ENCODE results near the gene DNAJB8. TPM values are rescaled to one million over a fixed set of nuclear protein-coding genes. Genes with fewer than 3 reads are reported as not detected.

Gene DNAJB8
- total RNA-seq, 1 experiment from 2014 or later = not detected

DNA sequence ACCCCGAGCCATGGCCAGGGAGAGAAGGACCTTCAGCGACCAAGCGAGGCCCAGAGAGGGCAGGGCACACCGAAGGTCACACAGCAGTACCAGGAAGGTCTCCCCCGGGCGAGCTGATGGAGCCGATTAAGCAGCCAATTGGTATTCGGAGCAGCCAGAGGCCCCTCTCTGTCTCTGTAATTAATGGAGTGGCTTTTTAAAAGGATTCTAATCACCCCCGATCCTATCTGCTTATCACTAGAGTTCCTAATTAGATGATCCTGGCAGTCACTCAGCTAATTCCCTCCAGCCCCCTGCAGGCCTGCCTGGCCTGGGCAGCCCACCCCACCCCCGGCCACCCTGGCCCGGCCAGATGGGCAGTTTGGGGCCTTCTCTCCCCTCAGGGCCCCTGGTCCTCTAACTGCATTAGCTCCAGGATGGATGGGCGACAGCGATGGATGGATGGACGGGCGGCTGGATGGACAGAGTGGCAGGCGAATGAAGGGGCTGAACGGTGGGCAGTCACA is 1.6 kb upstream of the DNAJB8 start:
- Histone ChIP-seq H4K20me1 (ENCODE audit: insufficient read depth, low read depth, low read length) (no peaks in the 10 kb centered on the region; the same call in 1 of the 2 replicates), H3K9me3 (ENCODE audit: low read length) (no peaks in the 10 kb centered on the region), H3K27me3 (ENCODE audit: low read length) (no peaks in the 10 kb centered on the region), H3K4me1 (ENCODE audit: low read length) (no peaks in the 10 kb centered on the region), H3K9ac (ENCODE audit: low read length) (no peak overlapping the region), H3K4me2 (ENCODE audit: low read depth, low read length, poor library complexity, severe bottlenecking) (no peak overlapping the region), H3K79me2 (ENCODE audit: low read length) (no peaks in the 10 kb centered on the region), H2AFZ (ENCODE audit: low read length) (no peak overlapping the region), H3K4me3 (ENCODE audit: low read length) (no peak overlapping the region), H3K27ac (ENCODE audit: low read length) (no peak overlapping the region), H3K36me3 (ENCODE audit: insufficient read depth, low read length) (no peaks in the 10 kb centered on the region), H3K9me2 (replicated peaks; ENCODE audit: insufficient read depth, low read length) (no peaks in the 10 kb centered on the region)
- DNase-seq = no peak

DNA sequence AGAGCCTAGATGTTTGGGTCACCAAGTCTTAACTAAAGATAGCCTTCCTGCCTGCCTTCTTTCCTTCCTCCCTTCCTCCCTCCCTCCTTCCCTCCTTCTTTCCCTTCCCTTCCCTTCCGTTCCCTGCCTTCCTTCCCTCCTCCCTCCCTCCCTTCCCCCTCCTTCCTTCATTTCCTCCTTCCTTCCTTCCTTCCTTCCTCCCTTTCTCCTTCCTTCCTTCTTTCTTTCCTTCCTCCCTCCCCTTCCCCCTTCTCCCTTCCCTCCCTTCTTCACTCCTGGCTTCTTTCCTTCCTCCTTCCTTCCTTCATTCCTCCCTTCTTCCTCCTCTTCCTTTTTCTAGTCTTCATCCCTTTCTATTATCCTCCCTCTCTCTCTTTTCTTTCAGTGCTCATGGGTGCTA is 2.0 kb downstream of the DNAJB8 start:
- H3K27me3 ChIP-seq (ENCODE audit: low read length) = no peaks in the 10 kb centered on the region
- no peaks in the 10 kb centered on the region for H3K9me2 ChIP-seq (replicated peaks; ENCODE audit: insufficient read depth, low read length)
- H3K4me3 ChIP-seq (ENCODE audit: low read length) = no peak overlapping the region
- H3K4me1 ChIP-seq (ENCODE audit: low read length) = no peaks in the 10 kb centered on the region
- no peaks in the 10 kb centered on the region for H3K36me3 ChIP-seq (ENCODE audit: insufficient read depth, low read length)
- no peak overlapping the region for H3K27ac ChIP-seq (ENCODE audit: low read length)
- no peak overlapping the region for H2AFZ ChIP-seq (ENCODE audit: low read length)
- H3K79me2 ChIP-seq (ENCODE audit: low read length) = no peaks in the 10 kb centered on the region
- no peak overlapping the region for H3K4me2 ChIP-seq (ENCODE audit: low read depth, low read length, poor library complexity, severe bottlenecking)
- H4K20me1 ChIP-seq (ENCODE audit: insufficient read depth, low read depth, low read length) = no peaks in the 10 kb centered on the region; the same call in 1 of the 2 replicates
- no peak overlapping the region for H3K9ac ChIP-seq (ENCODE audit: low read length)
- DNase-seq = no peak
- H3K9me3 ChIP-seq (ENCODE audit: low read length) = no peaks in the 10 kb centered on the region

DNA sequence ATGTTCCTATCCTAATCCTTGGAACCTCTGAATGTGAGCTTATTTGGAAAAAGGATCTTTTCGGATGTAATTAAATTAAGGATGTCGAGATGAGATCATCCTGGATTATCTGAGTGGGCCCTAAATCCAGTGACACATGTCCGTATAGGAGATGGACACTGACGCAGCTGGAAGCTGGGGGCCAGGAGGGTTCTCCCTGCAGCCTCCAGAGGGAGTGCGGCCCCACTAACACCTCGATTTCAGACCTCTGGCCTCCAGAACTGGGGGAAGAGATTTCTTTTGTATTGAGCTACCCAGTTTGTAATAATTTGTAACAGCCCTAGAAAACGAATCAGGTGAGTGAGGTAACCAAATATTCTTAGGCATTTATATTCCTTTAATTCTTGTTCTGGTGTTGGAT is 2.5 kb downstream of the DNAJB8 start:
- H3K4me2 ChIP-seq (ENCODE audit: low read depth, low read length, poor library complexity, severe bottlenecking) = no peak overlapping the region
- no peaks in the 10 kb centered on the region for H3K27me3 ChIP-seq (ENCODE audit: low read length)
- no peak for DNase-seq
- no peak overlapping the region for H3K9ac ChIP-seq (ENCODE audit: low read length)
- no peak overlapping the region for H3K27ac ChIP-seq (ENCODE audit: low read length)
- H3K79me2 ChIP-seq (ENCODE audit: low read length) = no peaks in the 10 kb centered on the region
- H3K4me1 ChIP-seq (ENCODE audit: low read length) = no peaks in the 10 kb centered on the region
- no peaks in the 10 kb centered on the region for H3K36me3 ChIP-seq (ENCODE audit: insufficient read depth, low read length)
- no peaks in the 10 kb centered on the region for H3K9me3 ChIP-seq (ENCODE audit: low read length)
- no peak overlapping the region for H3K4me3 ChIP-seq (ENCODE audit: low read length)
- H4K20me1 ChIP-seq (ENCODE audit: insufficient read depth, low read depth, low read length) = no peaks in the 10 kb centered on the region; the same call in 1 of the 2 replicates
- H2AFZ ChIP-seq (ENCODE audit: low read length) = no peak overlapping the region
- no peaks in the 10 kb centered on the region for H3K9me2 ChIP-seq (replicated peaks; ENCODE audit: insufficient read depth, low read length)

DNA sequence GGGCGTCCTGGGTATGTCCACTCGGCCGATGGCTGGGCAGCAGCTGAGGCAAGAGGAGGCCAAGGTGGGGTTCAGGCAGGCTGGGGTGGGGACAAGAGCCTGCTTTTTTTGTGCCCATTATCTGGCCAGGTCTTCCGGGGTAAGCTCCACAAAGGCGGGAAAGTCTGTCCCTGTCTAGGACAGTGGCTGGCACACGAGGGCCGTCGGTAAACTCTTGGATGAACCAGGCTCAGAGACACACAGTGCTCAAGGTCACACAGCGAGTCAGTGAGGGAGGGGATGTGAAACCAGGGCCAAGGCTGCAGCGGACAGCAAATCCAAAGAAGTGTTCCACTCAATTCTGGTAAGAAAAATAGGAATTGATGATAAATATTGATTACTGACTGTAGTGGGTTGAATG is 2.9 kb downstream of the DNAJB8 start:
- DNase-seq = no peak
- no peaks in the 10 kb centered on the region for H3K27me3 ChIP-seq (ENCODE audit: low read length)
- no peak overlapping the region for H3K9ac ChIP-seq (ENCODE audit: low read length)
- H3K9me3 ChIP-seq (ENCODE audit: low read length) = no peaks in the 10 kb centered on the region
- H3K4me3 ChIP-seq (ENCODE audit: low read length) = no peak overlapping the region
- no peak overlapping the region for H3K4me2 ChIP-seq (ENCODE audit: low read depth, low read length, poor library complexity, severe bottlenecking)
- no peak overlapping the region for H2AFZ ChIP-seq (ENCODE audit: low read length)
- H3K36me3 ChIP-seq (ENCODE audit: insufficient read depth, low read length) = no peaks in the 10 kb centered on the region
- no peaks in the 10 kb centered on the region for H3K9me2 ChIP-seq (replicated peaks; ENCODE audit: insufficient read depth, low read length)
- H3K27ac ChIP-seq (ENCODE audit: low read length) = no peak overlapping the region
- no peaks in the 10 kb centered on the region for H3K79me2 ChIP-seq (ENCODE audit: low read length)
- no peaks in the 10 kb centered on the region for H3K4me1 ChIP-seq (ENCODE audit: low read length)
- no peaks in the 10 kb centered on the region; the same call in 1 of the 2 replicates for H4K20me1 ChIP-seq (ENCODE audit: insufficient read depth, low read depth, low read length)

DNA sequence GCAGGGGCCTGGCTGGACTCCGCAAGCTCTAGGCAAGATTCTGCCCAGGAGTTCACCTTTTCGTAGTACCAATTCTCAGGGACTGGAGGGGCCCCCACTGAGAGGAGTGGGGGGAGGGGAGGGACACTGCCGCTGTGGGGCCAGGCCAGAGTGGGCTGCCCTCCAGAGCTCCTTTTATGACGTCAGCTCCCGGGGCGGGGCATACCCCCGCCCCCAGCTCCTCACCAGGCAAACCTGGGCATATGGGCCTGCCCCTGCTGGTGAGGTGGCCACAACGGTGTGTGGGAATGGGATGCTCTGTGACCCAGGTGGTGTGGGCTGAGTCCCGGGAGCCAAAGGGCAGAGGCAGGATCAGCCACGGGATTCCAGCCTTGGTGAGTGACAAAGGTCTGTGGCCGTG is 3.3 kb downstream of the DNAJB8 start:
- no peaks in the 10 kb centered on the region for H3K79me2 ChIP-seq (ENCODE audit: low read length)
- H3K27me3 ChIP-seq (ENCODE audit: low read length) = no peaks in the 10 kb centered on the region
- no peaks in the 10 kb centered on the region for H3K9me3 ChIP-seq (ENCODE audit: low read length)
- H3K9me2 ChIP-seq (replicated peaks; ENCODE audit: insufficient read depth, low read length) = no peaks in the 10 kb centered on the region
- no peaks in the 10 kb centered on the region for H3K36me3 ChIP-seq (ENCODE audit: insufficient read depth, low read length)
- no peaks in the 10 kb centered on the region; the same call in 1 of the 2 replicates for H4K20me1 ChIP-seq (ENCODE audit: insufficient read depth, low read depth, low read length)
- DNase-seq = no peak
- no peaks in the 10 kb centered on the region for H3K4me1 ChIP-seq (ENCODE audit: low read length)
- H3K4me3 ChIP-seq (ENCODE audit: low read length) = no peak overlapping the region
- no peak overlapping the region for H2AFZ ChIP-seq (ENCODE audit: low read length)
- H3K4me2 ChIP-seq (ENCODE audit: low read depth, low read length, poor library complexity, severe bottlenecking) = no peak overlapping the region
- no peak overlapping the region for H3K27ac ChIP-seq (ENCODE audit: low read length)
- H3K9ac ChIP-seq (ENCODE audit: low read length) = no peak overlapping the region

DNA sequence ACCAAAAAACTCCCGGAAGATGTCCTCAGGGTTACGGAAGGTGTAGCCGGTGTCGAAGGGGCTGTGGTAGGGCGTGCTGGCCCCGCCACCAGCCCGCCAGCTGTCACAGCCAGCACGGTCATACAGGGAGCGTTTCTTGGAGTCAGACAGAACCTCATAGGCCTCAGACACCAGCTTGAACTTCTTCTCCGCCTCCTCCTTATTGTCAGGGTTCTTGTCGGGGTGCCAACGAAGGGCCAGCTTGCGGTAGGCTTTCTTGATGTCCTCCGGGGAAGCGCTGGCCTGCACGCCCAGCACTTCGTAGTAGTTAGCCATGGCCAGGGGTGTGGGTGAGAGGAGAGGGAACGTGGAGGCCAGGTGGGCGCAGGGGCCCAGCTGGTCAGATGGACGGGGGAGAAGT is 3.8 kb downstream of the DNAJB8 start:
- H3K79me2 ChIP-seq (ENCODE audit: low read length) = no peaks in the 10 kb centered on the region
- H3K4me2 ChIP-seq (ENCODE audit: low read depth, low read length, poor library complexity, severe bottlenecking) = no peak overlapping the region
- no peaks in the 10 kb centered on the region for H3K4me1 ChIP-seq (ENCODE audit: low read length)
- no peak overlapping the region for H3K9ac ChIP-seq (ENCODE audit: low read length)
- no peaks in the 10 kb centered on the region for H3K9me2 ChIP-seq (replicated peaks; ENCODE audit: insufficient read depth, low read length)
- no peaks in the 10 kb centered on the region for H3K27me3 ChIP-seq (ENCODE audit: low read length)
- H3K36me3 ChIP-seq (ENCODE audit: insufficient read depth, low read length) = no peaks in the 10 kb centered on the region
- H3K27ac ChIP-seq (ENCODE audit: low read length) = no peak overlapping the region
- no peaks in the 10 kb centered on the region for H3K9me3 ChIP-seq (ENCODE audit: low read length)
- no peak overlapping the region for H3K4me3 ChIP-seq (ENCODE audit: low read length)
- no peak overlapping the region for H2AFZ ChIP-seq (ENCODE audit: low read length)
- H4K20me1 ChIP-seq (ENCODE audit: insufficient read depth, low read depth, low read length) = no peaks in the 10 kb centered on the region
- DNase-seq = no peak

DNA sequence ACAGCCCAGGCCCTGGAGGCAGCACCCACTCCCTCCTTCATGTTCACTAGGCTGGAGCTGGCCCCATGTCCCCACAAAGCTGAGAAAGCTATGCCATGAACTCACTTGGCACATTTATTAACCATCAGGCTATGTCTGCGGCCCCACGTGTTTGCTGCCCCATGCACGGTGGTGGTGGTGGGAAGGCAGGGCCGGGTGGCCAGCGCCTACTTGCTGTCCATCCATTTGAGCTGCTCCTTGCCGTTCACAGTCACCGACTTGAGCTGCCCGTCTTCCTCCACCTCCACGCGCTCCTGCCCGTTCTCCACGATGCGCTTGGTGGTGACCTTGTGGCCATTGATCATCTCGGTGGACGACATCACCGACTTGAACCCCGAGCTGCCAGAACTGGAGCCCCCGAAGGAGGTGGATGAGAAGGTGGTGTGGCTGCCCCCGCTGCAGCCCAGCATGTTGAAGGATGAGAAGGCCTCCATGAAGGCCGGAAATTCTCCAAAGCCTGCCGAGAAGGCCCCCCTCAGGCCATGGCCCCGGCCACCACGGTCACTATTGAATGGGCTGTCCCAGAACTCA is 4.3 kb downstream of the DNAJB8 start:
- Histone ChIP-seq H3K9me3 (ENCODE audit: low read length) (no peaks in the 10 kb centered on the region), H3K4me1 (ENCODE audit: low read length) (no peaks in the 10 kb centered on the region), H4K20me1 (ENCODE audit: insufficient read depth, low read depth, low read length) (no peaks in the 10 kb centered on the region), H3K9me2 (replicated peaks; ENCODE audit: insufficient read depth, low read length) (no peaks in the 10 kb centered on the region), H3K4me3 (ENCODE audit: low read length) (no peak overlapping the region), H3K27ac (ENCODE audit: low read length) (no peak overlapping the region), H2AFZ (ENCODE audit: low read length) (no peak overlapping the region), H3K79me2 (ENCODE audit: low read length) (no peaks in the 10 kb centered on the region), H3K27me3 (ENCODE audit: low read length) (no peaks in the 10 kb centered on the region), H3K4me2 (ENCODE audit: low read depth, low read length, poor library complexity, severe bottlenecking) (no peak overlapping the region), H3K9ac (ENCODE audit: low read length) (no peak overlapping the region), H3K36me3 (ENCODE audit: insufficient read depth, low read length) (no peaks in the 10 kb centered on the region)
- no peak for DNase-seq

DNA sequence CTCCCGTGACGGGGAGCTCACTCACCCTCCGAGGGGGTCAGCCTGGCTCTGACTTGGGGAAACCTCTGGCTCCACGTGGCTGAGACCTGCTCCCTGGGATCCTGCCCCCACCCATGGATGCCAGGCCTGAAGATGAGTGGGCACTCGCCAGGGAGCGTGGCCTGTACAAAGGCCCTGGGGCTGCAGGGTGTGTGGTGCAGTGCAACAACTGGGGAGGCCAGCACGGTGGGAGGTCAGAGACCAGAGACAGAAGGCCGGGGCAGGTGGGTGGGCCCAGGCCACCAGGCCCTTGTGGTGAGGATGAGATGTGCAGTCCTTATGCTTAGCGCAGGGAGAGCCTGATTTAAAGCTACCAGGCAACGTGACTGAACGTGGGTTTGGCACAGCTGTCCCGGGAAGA is 5.0 kb downstream of the DNAJB8 start:
- no peak overlapping the region for H3K4me2 ChIP-seq (ENCODE audit: low read depth, low read length, poor library complexity, severe bottlenecking)
- no peak overlapping the region for H3K27ac ChIP-seq (ENCODE audit: low read length)
- H4K20me1 ChIP-seq (ENCODE audit: insufficient read depth, low read depth, low read length) = no peaks in the 10 kb centered on the region
- H3K9me2 ChIP-seq (replicated peaks; ENCODE audit: insufficient read depth, low read length) = no peaks in the 10 kb centered on the region
- H3K4me3 ChIP-seq (ENCODE audit: low read length) = no peak overlapping the region
- no peak overlapping the region for H2AFZ ChIP-seq (ENCODE audit: low read length)
- no peaks in the 10 kb centered on the region for H3K79me2 ChIP-seq (ENCODE audit: low read length)
- no peaks in the 10 kb centered on the region for H3K4me1 ChIP-seq (ENCODE audit: low read length)
- no peaks in the 10 kb centered on the region for H3K36me3 ChIP-seq (ENCODE audit: insufficient read depth, low read length)
- no peak overlapping the region for H3K9ac ChIP-seq (ENCODE audit: low read length)
- no peak for DNase-seq
- no peaks in the 10 kb centered on the region for H3K27me3 ChIP-seq (ENCODE audit: low read length)
- no peaks in the 10 kb centered on the region for H3K9me3 ChIP-seq (ENCODE audit: low read length)
